ENCODE data around the gene ESPN. TPM values are rescaled to one million over a fixed set of nuclear protein-coding genes. Genes with fewer than 3 reads are reported as not detected.

Gene ESPN
- total RNA-seq, 1 experiment from 2014 or later, result 2.2 TPM

- no peak for DNase-seq
- peaks cover 35% of the 10 kb centered on the region for H3K27me3 Mint-ChIP-seq (ENCODE audit: unreplicated experiment)
- no peak overlapping the region for H3K27ac Mint-ChIP-seq (ENCODE audit: unreplicated experiment)
- H3K4me1 Mint-ChIP-seq (ENCODE audit: low read depth, unreplicated experiment), result peaks cover 9% of the 10 kb centered on the region
- H3K36me3 Mint-ChIP-seq (ENCODE audit: insufficient read depth, unreplicated experiment), result no peaks in the 10 kb centered on the region
- no peaks in the 10 kb centered on the region for H3K9me3 Mint-ChIP-seq (ENCODE audit: low read depth, unreplicated experiment)
- H3K4me3 Mint-ChIP-seq (ENCODE audit: low read depth, unreplicated experiment), result no peak overlapping the region
- intact Hi-C loops (cut with micrococcal nuclease; ENCODE audit: unreplicated experiment), result no loop called here
- CTCF ChIA-PET, result no interaction called here
- BruUV-seq (replicated peaks), result no TSS peak
- TF ChIP-seq CTCF (IDR thresholded peaks at IDR 0.05; ENCODE audit: unreplicated experiment), result no peak
Measured at GRCh38 chr1:6412896-6413295, 11.7 kb upstream of the ESPN start.

GRCh38 chr1:6414443-6414844, 10.1 kb upstream of the ESPN start:
- DNase-seq, result peak; percentile 59
- Mint-ChIP-seq H3K36me3 (ENCODE audit: insufficient read depth, unreplicated experiment) (no peaks in the 10 kb centered on the region), H3K27me3 (ENCODE audit: unreplicated experiment) (peaks cover 42% of the 10 kb centered on the region), H3K27ac (ENCODE audit: unreplicated experiment) (no peak overlapping the region), H3K9me3 (ENCODE audit: low read depth, unreplicated experiment) (no peaks in the 10 kb centered on the region), H3K4me3 (ENCODE audit: low read depth, unreplicated experiment) (no peak overlapping the region), H3K4me1 (ENCODE audit: low read depth, unreplicated experiment) (peaks cover 9% of the 10 kb centered on the region)
- CTCF ChIA-PET, result interaction anchor here (0.7 to 1.4 kb wide), 4 partner anchors 9 to 66 kb away, joined by 3 to 7 read pairs (median 3); no protein-coding TSS in a partner anchor
- BruUV-seq (replicated peaks), result no TSS peak
- intact Hi-C loops (cut with micrococcal nuclease; ENCODE audit: unreplicated experiment), result no loop called here
- TF ChIP-seq CTCF (IDR thresholded peaks at IDR 0.05; ENCODE audit: unreplicated experiment), result peak; percentile 70

- intact Hi-C loops (cut with micrococcal nuclease; ENCODE audit: unreplicated experiment), result no loop called here
- Mint-ChIP-seq H3K27me3 (ENCODE audit: unreplicated experiment) (peaks cover 42% of the 10 kb centered on the region), H3K9me3 (ENCODE audit: low read depth, unreplicated experiment) (no peaks in the 10 kb centered on the region), H3K36me3 (ENCODE audit: insufficient read depth, unreplicated experiment) (peaks cover 2% of the 10 kb centered on the region), H3K4me1 (ENCODE audit: low read depth, unreplicated experiment) (peaks cover 9% of the 10 kb centered on the region), H3K4me3 (ENCODE audit: low read depth, unreplicated experiment) (no peak overlapping the region), H3K27ac (ENCODE audit: unreplicated experiment) (no peak overlapping the region)
- TF ChIP-seq CTCF (IDR thresholded peaks at IDR 0.05; ENCODE audit: unreplicated experiment), result no peak
- CTCF ChIA-PET, result interaction anchor here (0.7 to 1.4 kb wide), 4 partner anchors 8 to 67 kb away, joined by 3 to 7 read pairs (median 3); no protein-coding TSS in a partner anchor
- BruUV-seq (replicated peaks), result no TSS peak
- DNase-seq, result no peak
Measured at GRCh38 chr1:6414881-6415626, 9.5 kb upstream of the ESPN start.

GRCh38 chr1:6416295-6416656, 8.3 kb upstream of the ESPN start:
- Mint-ChIP-seq H3K4me1 (ENCODE audit: low read depth, unreplicated experiment) (peaks cover 9% of the 10 kb centered on the region), H3K36me3 (ENCODE audit: insufficient read depth, unreplicated experiment) (peaks cover 6% of the 10 kb centered on the region), H3K4me3 (ENCODE audit: low read depth, unreplicated experiment) (no peak overlapping the region), H3K9me3 (ENCODE audit: low read depth, unreplicated experiment) (no peaks in the 10 kb centered on the region), H3K27me3 (ENCODE audit: unreplicated experiment) (peaks cover 46% of the 10 kb centered on the region), H3K27ac (ENCODE audit: unreplicated experiment) (no peak overlapping the region)
- CTCF ChIA-PET, result no interaction called here
- no peak for TF ChIP-seq CTCF (IDR thresholded peaks at IDR 0.05; ENCODE audit: unreplicated experiment)
- intact Hi-C loops (cut with micrococcal nuclease; ENCODE audit: unreplicated experiment), result no loop called here
- BruUV-seq (replicated peaks), result no TSS peak
- DNase-seq, result no peak

All from Calu3 (cell line).